Pericardium fibroblast (primary cell): ENCODE results near the gene ADCK2. TPM values are rescaled to one million over a fixed set of nuclear protein-coding genes. Genes with fewer than 3 reads are reported as not detected.

ENCODE experiments used
- total RNA-seq: library from RNA; depleted of rRNA; stranded (reverse); fragments of >200 nt; gene quantifications from 2 replicates; pipeline ENCODE4 v1.2.3, GENCODE V29; 2015

The ADCK2 gene
- 11.0 and 20.5 TPM in 2 replicates for total RNA-seq

GRCh38 chr7:140672382-140673062, at the start of gene ADCK2:
Gene ADCK2 (plus strand): TSS chr7:140672945. CDS start chr7:140673331, 386 bp downstream.

GRCh38 chr7:140640727-140641523, 31.8 kb upstream of the ADCK2 start, which contains the start of gene DENND2A:
Gene DENND2A (minus strand): TSS chr7:140640813. CDS start chr7:140602397, 38,416 bp downstream.

GRCh38 chr7:140696680-140697446, 24.1 kb downstream of the ADCK2 start, which contains the start of gene NDUFB2:
Gene NDUFB2 (plus strand): TSS chr7:140696708. CDS start chr7:140696745, 37 bp downstream.

Other genes with a start within 250 kb of the ADCK2 start
- gene MKRN1, start 193.4 kb upstream of the ADCK2 start, total RNA-seq, result 45.9 and 46.8 TPM in 2 replicates
- 8.8 and 15.3 TPM in 2 replicates for gene DENND2A, start 32.1 kb upstream of the ADCK2 start, total RNA-seq
- gene NDUFB2, start 23.8 kb downstream of the ADCK2 start, total RNA-seq, result 204 and 240 TPM in 2 replicates